Measurements from ENCODE around the gene RAB26.
"Not testable (repeated sequence)": the region's sequence is repeated elsewhere in the genome, so short reads cannot be mapped to it uniquely, and the experiment has no call there.

The RAB26 gene

DNA sequence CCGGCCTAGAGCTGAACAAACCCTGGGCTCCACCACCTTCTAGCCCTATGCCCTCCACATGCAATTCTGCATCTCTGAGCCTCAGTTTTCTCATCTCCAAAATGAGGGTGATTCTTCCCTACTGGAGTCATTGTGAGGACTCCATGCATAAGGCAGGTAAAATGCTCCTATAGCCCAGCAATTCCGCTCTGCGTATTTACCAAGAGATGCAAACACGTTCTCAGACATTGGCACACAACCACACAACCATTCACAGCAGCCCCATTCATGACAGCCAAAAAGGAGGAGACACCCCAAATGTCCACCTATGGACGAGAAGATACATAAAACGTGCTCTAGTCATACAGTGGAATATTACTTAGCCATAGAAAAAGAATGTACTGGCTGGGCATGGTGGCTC is 51.9 kb downstream of the RAB26 start:
- DNase-seq, result no peak

DNA sequence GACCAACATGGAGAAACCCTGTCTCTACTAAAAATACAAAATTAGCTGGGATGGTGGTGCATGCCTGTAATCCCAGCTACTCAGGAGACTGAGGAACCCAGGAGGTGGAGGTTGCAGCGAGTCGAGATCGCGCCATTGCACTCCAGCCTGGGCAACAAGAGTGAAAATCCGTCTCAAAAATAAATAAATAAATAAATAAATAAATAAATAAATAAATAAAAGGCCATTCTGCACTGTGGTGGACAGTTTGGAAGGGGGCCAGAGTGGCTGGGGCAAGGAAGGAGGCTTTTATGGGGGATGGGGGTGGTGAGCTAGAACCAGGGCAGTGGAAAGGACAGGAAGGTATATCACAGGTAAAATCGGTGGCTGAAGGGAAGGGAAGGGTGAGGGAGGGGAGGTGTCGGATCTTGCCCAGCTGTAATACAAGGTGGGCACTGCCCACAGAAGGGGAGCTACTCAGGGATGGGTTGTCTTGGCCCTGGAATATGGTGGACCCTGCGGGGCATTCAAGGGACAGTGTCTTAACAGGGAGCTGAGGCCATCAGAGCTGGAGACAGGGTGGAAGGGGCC is 54.8 kb downstream of the RAB26 start:
- DNase-seq, result not testable (repeated sequence)
